ES-I3 (cell line): ENCODE measurements around the gene RAP1B.
"Not testable (repeated sequence)": the region's sequence is repeated elsewhere in the genome, so short reads cannot be mapped to it uniquely, and the experiment has no call there.

Experiments used
- H3K36me3 ChIP-seq: 2 replicates; pipeline ENCODE4 v1.6.1; 2013; ENCODE audit warnings: mild to moderate bottlenecking, low read length, control low read depth, moderate library complexity; ENCODE audit not compliant: insufficient read depth
- H3K4me1 ChIP-seq: 2 replicates; pipeline ENCODE4 v1.6.1; 2013; ENCODE audit warnings: mild to moderate bottlenecking, control low read depth, low read length; ENCODE audit not compliant: insufficient read depth
- H3K9ac ChIP-seq: 2 replicates; pipeline ENCODE4 v1.6.1; 2013; ENCODE audit warnings: low read depth, mild to moderate bottlenecking, low read length, moderate library complexity
- H3K9me3 ChIP-seq: 2 replicates; pipeline ENCODE4 v1.6.1; 2013; ENCODE audit warnings: mild to moderate bottlenecking, low read length, moderate library complexity; ENCODE audit not compliant: control insufficient read depth, insufficient read depth

RAP1B gene

GRCh38 chr12:68633614-68634558, 23.2 kb downstream of the RAP1B start:
- peaks cover 5% of the 10 kb centered on the region; the same call in 1 of the 2 replicates for H3K4me1 ChIP-seq
- H3K36me3 ChIP-seq: no peaks in the 10 kb centered on the region
- H3K9me3 ChIP-seq: no peaks in the 10 kb centered on the region
- H3K9ac ChIP-seq: no peak overlapping the region

GRCh38 chr12:68636268-68636667, 25.6 kb downstream of the RAP1B start:
- no peaks in the 10 kb centered on the region for H3K9me3 ChIP-seq
- no peaks in the 10 kb centered on the region for H3K36me3 ChIP-seq
- H3K4me1 ChIP-seq: no peaks in the 10 kb centered on the region
- no peak overlapping the region for H3K9ac ChIP-seq

- H3K9ac ChIP-seq, H3K36me3 ChIP-seq, H3K9me3 ChIP-seq, H3K4me1 ChIP-seq: not testable (repeated sequence)
Observed at GRCh38 chr12:68637439-68637838, 26.7 kb downstream of the RAP1B start.

DNA sequence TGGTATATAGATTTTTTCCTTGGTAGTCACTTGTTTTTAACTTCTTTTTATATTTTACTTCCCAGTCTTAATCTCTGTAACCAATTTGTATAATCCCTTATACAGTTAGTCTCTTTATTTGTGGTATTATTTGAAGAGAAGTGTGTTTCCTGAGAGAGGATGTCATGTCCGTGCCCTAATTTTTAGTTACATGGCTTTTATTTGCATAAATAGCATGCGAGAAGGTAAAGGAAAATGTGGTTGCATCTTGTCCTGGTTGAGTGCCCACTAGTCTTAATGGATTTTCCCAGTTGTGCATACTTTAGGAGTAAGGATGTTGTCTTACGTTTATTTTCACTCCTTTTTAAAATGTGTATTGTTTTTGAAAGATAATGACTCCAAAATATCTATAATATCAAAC, 27.5 kb downstream of the RAP1B start:
- no peaks in the 10 kb centered on the region for H3K9me3 ChIP-seq
- no peaks in the 10 kb centered on the region for H3K4me1 ChIP-seq
- no peaks in the 10 kb centered on the region for H3K36me3 ChIP-seq
- H3K9ac ChIP-seq: no peak overlapping the region

DNA sequence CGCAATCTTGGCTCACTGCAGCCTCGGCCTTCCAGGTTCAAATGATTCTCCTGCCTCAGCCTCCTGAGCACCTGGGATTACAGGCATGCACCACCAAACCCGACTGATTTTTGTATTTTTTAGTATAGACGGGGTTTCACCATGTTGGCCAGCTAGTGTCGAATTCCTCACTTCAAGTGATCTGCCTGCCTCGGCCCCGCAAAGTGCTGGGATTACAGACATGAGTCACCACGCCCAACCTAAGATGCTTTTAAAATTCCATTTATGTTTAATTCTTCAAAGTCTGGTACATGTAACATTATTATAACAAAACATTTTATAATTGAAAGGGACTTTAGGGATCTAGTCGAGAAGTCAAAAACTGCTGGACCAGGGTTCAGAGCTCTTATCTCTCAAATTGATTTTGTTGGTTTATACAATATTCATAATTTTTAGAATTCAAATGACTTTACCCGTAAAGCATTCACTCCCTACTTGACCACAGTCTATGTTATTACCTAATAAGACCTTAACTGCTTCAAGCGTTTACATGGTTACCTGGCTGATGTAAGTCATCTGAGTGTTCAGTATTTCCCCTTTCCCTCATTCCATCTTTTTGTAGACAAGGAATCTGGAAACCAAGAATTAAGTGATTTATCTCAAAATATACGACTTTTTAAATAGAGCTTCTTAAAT, 28.2 kb downstream of the RAP1B start:
- Histone ChIP-seq H3K36me3 (no peaks in the 10 kb centered on the region), H3K9ac (no peak overlapping the region), H3K4me1 (no peaks in the 10 kb centered on the region), H3K9me3 (no peaks in the 10 kb centered on the region)

GRCh38 chr12:68639396-68639767, 28.7 kb downstream of the RAP1B start:
- Histone ChIP-seq H3K4me1 (no peaks in the 10 kb centered on the region), H3K36me3 (no peaks in the 10 kb centered on the region), H3K9ac (no peak overlapping the region), H3K9me3 (no peaks in the 10 kb centered on the region)

DNA sequence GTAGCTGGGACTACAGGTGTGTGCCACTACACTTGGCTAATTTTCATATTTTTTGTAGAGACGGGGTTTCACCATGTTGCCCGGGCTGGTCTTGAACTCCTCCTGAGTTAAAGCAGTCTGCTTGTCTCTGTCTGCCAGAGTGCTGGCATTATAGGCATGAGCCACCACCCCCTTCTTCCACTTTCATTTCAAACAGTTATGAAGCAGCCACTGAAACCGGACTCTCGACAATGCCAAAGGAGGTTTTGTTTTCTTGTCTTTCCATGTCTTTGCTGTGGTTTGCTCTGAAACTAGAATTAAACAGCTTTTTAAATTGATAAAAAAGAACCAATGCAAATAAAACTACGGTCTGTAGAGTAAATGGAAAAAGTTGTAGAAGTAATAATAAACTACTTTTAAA, 30.4 kb downstream of the RAP1B start:
- H3K9ac ChIP-seq: no peak overlapping the region
- H3K36me3 ChIP-seq: no peaks in the 10 kb centered on the region
- H3K4me1 ChIP-seq: no peaks in the 10 kb centered on the region
- no peaks in the 10 kb centered on the region for H3K9me3 ChIP-seq

DNA sequence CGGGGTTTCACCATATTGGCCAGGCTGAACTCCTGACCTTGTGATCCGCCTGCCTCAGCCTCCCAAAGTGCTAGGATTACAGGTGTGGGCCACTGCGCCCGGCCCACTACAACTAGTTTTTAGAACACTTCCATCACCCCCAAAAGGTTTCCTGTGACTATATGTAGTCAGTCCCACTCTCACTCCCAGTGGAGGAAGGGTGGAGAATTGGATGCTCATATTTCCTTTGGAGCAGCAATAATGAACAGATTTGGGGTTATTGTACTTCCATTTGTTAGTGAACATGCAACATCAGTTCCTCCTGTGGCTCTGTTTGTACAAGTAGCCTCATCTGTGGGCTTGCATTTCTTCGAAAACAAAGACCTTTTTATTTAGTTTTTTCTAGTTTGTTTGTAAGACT, 35.8 kb downstream of the RAP1B start:
- Histone ChIP-seq H3K4me1 (no peaks in the 10 kb centered on the region), H3K36me3 (no peaks in the 10 kb centered on the region), H3K9ac (no peak overlapping the region), H3K9me3 (no peaks in the 10 kb centered on the region)

- H3K9ac ChIP-seq: no peak overlapping the region
- H3K4me1 ChIP-seq: no peaks in the 10 kb centered on the region
- H3K36me3 ChIP-seq: no peaks in the 10 kb centered on the region
- no peaks in the 10 kb centered on the region for H3K9me3 ChIP-seq
Observed at GRCh38 chr12:68647507-68647906, 36.8 kb downstream of the RAP1B start.

DNA sequence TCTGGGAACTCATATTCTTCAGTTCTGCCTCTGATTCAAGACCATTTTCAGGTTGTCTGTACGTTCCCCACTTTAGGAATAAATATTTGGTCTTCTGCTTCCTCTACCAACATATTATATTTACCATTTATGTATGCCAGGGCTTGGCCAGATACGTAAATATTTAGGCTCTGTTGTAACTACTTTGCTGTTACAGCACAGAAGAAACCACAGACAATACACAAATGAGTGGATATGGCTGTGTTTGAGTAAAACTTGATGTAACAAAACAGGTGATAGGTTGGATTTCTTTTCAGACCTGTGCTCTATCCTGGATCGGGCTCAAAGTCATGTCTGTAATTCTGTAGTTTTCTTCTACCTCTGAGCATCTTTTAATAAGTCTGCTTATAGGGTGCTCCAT, 37.5 kb downstream of the RAP1B start:
- no peaks in the 10 kb centered on the region; the same call in 1 of the 2 replicates for H3K36me3 ChIP-seq
- no peak overlapping the region for H3K9ac ChIP-seq
- no peaks in the 10 kb centered on the region for H3K4me1 ChIP-seq
- no peaks in the 10 kb centered on the region for H3K9me3 ChIP-seq

GRCh38 chr12:68665016-68665569, 54.4 kb downstream of the RAP1B start:
- Histone ChIP-seq H3K4me1 (peaks cover 5% of the 10 kb centered on the region; the same call in 1 of the 2 replicates), H3K9ac (no peak overlapping the region), H3K9me3 (no peaks in the 10 kb centered on the region), H3K36me3 (no peaks in the 10 kb centered on the region)

DNA sequence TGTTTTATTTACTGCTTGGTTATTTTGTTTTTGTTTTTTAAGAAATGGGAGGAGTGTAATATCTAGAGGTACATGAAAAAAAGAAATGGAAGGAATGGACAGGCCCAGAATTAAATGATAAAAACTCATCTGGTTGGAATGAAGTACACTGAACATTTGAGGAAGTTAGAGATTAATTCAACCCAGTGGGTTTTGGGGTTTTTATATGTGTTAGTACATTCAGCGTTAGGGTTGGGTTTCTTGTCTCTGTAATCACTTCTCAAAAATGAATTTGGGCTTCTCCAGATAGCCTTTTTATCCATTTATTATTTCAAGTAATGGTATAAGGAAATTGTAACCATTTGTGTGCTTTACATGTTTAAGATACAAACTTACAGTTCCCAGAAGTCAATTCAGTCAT, 56.6 kb downstream of the RAP1B start:
- H3K9me3 ChIP-seq: no peaks in the 10 kb centered on the region
- no peaks in the 10 kb centered on the region for H3K36me3 ChIP-seq
- H3K4me1 ChIP-seq: peaks cover 5% of the 10 kb centered on the region; the same call in 1 of the 2 replicates
- no peak overlapping the region for H3K9ac ChIP-seq

DNA sequence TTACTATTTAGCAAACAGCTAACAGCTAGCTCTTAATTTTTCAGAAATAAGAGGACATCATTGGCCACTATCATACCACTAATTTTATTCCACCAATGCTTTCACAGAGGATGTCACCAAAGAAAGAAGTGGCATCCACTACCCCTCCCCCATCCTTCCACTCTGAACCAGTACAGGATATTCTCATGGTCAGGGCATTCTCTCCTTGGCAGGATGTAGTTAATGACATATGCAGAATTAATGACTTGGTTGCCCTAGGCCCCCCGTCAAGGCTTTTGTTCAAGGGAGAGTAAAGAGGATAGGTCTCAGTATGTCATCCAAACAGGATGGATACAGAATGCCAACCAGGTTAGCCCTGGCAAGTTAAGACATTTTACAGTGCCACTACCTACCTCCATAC, 57.2 kb downstream of the RAP1B start:
- H3K4me1 ChIP-seq: peaks cover 5% of the 10 kb centered on the region; the same call in 1 of the 2 replicates
- H3K9ac ChIP-seq: no peak overlapping the region
- H3K36me3 ChIP-seq: no peaks in the 10 kb centered on the region
- H3K9me3 ChIP-seq: no peaks in the 10 kb centered on the region

DNA sequence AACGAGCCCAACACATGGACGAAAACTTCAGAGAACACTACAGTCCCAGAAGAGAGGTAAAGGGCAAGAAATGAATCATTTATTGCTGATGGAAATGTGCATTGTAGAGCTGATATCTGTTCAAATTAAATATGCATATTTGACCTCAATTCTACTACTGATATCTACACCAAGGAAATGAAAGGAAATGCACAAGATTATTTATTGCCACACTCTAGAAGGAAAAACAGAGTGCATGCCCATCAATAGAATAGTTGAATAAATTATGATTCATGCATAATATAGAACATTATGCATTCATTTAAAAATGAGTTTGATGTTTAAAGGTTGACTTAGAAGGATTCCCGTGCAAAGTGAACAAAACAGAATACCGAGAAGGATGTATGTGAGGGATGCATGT, 60.5 kb downstream of the RAP1B start:
- H3K9me3 ChIP-seq: no peaks in the 10 kb centered on the region
- peaks cover 5% of the 10 kb centered on the region; the same call in 1 of the 2 replicates for H3K4me1 ChIP-seq
- no peak overlapping the region for H3K9ac ChIP-seq
- no peaks in the 10 kb centered on the region for H3K36me3 ChIP-seq

- Histone ChIP-seq H3K9me3 (no peaks in the 10 kb centered on the region), H3K9ac (no peak overlapping the region), H3K36me3 (no peaks in the 10 kb centered on the region), H3K4me1 (no peaks in the 10 kb centered on the region)
Observed at GRCh38 chr12:68673788-68674187, 63.1 kb downstream of the RAP1B start.
